HG03565 (cell line): ENCODE data around the gene P4HB.
A peak's percentile ranks its signal among the peaks of the same experiment; 100 is the strongest.

Source experiments
- ATAC-seq: cut with Tn5 transposase; IDR thresholded peaks from one replicate; pipeline ENCODE4 v1.9.1; 2021; ENCODE audit warnings: mild to moderate bottlenecking, moderate library complexity; ENCODE audit not compliant: unreplicated experiment

P4HB gene

DNA sequence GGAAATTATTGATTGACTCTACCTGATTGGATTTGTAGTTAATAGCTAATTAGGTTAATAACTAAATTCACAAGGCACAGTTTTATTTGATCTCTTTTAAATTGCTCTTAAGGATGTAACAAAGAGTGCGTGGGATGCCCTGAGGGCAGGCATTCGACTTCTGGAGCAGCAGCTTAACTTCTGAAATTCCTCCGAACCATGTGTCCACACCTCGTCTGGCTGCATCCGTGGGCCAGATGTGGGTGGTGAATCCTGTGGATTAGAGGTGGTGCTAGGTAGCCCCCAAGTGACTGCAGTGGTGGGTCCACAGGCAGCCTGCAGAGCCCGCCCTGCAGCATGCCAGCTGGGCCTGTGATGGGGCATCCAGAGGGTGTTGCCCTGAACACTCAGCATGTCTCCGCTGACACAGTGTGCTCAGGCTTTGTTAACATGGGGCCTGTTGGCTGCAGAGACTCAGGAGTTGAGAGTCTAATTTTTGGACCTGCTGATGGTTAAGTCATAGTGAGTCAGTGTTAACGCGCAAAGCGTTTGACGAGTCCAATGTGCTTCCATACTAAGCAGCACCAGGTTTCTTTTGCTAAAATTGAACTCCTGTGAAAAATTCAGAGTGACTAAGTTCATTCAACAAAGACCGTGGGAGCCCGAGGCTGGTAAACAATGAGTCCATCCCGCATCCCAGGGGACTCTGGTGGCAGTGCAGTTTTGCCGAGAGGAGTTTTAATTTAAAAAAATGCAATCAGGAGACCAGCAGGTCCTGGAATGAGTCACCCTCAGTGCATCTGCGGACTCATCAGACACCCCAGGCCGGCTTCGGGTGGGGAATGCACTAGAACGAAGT, 37.9 kb upstream of the P4HB start:
- ATAC-seq = no peak

DNA sequence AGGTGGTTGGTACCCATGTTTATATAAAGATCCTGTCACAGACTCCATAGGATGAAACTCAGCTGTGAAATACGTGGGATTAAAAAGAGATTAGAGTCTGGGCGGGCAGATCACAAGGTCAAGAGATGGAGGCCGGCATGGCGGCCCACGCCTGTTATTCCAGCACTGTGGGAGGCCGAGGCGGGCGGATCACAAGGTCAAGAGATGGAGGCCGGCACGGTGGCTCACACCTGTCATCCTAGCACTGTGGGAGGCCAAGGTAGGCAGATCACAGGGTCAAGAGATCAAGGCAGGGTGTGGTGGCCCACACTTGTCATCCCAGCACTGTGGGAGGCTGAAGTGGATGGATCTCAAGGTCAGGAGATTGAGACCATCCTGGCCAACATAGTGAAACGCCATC, 35.1 kb upstream of the P4HB start:
- no peak for ATAC-seq

DNA sequence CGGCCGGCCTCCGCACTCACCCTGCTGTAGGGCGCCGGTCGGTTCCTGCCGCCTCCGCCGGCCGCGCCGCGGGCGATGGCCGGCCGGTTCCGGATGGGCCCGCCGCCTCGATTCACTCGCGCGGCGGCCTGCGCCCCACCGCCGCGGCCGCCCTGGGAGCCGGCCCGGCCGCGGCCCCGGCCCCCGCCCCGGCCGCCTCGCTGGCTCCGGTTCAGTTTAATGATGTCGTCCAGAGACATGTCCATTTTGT, 30.9 kb upstream of the P4HB start:
- ATAC-seq = no peak

DNA sequence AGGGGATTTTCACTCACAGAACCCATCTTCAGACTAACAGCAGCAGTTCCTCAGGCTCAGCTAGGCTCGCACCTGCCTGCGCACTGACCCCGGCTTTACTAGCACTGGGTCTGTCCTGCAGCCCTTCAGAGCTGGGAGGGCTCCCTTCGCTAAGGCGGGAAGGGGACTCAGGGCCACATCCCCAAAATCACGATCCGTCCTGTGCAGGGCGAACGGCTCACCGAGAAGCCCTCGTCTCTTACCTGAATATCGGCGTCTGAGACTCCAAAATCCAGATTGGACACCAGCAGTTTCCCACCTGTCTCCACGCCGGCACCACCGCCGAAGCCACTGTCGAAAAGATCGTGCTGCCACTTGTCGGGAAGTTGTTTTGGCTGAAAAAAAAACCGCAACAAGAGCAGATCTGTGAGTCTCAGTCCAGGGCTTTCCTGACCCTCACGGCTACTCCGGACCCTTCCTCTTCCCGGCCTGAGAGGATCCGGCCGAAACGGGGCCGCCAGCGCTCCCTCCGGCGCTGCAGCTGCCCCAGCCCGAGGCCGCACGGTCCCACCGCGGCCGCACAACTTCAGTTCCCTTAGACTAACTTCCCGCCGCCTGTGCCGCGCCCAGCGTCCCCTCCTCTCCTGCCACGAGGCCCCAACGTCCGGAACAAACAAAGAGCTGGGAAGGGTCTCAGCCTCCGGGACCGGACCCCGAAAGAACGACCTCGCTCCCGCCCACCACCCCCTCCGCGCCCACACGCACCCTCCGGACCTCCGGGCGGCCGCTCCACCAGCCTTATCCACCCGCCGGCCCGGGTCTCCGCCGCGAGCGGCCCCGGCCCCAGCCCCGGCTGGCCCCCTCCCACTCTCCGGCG, 30.3 kb upstream of the P4HB start:
- ATAC-seq = no peak

DNA sequence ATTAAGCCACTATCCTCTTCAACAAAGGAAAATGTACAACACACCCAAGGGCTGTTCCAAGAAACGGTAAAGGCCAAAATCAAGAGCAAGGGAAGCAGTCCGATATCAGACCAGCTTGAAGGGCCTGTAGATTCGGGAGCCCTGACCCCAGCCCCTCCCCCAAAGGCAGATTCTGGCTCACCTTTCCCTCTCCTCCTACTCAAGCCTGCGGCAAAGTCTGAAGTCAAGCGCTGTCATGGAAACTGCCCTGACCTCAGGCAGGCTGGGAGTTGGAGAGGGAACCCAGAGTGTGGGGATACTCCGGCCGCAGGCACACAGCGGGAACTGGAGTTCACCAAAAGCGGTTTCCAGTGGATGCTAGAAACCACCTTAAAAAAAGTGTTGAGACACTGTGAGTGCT, 29.3 kb upstream of the P4HB start:
- ATAC-seq = no peak

DNA sequence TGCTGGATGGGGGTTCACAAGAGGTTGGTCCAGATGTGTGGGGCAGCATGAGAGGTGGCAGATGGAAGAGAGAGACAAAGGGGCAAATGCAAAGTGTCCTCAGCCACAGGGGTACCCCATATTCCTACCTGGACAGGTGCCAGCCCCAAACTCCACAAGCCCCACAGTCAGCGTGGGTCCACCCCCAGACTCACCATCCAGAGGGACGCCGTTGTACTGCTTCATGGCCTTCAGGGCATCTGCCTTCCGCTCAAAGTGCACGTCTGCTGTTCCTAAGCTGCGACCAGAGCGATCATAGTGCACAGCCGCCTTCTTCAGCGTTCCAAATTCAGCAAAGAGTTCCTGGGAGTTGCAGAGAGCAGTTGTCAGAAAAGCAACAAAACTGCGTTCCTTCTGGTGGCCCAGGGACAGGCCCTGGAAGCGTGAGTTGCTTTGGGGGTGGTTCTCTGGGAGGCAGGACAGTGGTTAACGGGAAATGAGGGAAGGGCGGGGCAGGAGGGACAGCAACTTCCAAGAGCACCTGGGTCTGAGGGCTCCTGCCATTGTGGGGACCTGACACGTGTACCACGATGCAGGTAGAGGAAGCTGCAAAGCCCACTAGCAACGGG, 28.8 kb upstream of the P4HB start:
- no peak for ATAC-seq

DNA sequence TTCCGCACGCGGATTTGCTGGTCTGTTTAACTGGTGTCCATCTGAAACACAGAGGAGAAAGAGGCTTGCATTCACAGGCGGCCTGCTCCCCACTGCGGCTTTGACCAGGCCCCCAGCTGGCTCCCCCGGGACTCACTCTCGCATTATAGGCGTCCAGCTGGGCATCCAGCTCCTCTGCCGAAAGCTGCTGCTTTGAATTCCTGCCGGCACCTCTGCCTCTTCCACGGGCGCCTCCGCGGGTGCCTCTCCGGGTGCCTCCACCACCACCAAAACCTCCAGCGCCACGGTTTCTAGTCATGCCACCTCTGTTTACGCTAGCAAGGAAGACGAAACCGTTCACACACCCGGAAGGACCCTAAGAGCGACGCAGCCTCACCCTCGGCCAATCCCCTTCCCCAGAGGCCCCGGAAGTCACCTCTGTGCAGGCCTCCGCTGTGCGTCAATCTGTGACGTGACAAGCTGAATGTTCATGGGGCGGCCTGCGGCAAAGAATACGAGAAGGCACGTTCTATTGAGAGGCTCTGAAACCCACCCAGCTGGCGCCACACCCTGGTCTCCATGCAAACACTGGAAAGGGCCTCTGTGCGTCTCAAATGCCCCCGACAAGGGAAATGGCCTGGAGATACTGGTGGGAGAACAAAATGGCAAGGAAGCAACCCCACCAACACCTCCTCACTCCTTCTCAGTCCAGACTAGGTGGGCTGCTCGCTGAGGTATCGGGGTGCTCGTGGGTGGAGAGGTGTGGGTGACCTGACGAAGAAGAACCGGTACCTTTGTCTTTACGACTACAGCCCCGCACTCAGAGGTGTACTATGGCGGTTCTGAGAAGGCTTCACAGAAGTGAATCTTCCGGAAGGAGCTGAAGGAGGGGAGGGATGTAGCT, 28.0 kb upstream of the P4HB start:
- no peak for ATAC-seq

DNA sequence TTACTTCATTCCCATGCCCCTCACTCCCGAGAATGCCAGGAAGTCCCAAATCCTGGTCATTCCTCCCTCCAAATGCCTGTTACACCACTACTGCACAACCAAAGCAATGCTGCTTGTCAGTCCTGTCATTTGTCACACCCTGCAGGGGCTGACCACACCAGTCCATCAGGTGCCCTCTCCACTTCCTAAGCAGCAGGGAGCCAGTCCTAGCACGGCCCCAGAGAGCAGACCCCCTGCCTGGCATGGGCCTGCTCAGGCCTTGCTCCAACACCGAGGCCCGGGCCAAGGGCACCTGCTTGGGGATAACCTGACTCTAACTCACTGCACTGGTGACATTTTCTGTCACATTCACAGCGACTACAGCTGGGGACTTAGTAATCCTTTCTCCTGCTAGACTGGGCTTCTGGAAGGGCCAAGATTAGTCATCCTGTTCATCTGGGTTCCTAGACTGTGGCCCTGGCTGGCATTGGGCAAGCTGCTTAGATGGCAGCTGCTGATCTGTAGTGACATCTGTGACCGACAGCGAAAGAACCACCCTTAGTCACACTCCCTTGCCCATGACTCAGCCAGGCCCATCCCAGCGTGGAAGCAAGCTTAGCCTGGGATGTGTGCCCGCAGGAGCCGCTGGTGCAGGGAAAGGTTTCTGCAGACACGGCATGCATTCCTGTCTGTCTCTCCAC, 25.7 kb upstream of the P4HB start:
- ATAC-seq = no peak

DNA sequence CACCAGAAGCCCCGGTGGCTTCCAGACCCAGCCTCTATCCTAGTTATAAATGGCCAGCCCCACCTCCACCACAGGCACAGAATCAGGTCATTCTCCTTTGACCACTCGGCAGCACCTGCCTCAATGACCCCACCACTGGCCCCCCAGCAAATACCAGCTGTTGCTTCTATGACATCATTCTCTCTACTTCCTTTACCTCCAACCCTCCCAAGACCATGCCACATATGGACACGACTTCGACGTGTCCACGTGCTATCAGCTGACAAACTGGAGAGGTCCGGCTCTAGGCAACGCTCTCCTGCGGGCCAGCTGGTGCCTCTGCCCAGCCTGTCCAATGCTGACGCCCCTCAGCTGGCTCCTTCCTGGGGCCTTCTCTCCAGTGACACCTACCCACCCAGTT, 25.1 kb upstream of the P4HB start:
- no peak for ATAC-seq

DNA sequence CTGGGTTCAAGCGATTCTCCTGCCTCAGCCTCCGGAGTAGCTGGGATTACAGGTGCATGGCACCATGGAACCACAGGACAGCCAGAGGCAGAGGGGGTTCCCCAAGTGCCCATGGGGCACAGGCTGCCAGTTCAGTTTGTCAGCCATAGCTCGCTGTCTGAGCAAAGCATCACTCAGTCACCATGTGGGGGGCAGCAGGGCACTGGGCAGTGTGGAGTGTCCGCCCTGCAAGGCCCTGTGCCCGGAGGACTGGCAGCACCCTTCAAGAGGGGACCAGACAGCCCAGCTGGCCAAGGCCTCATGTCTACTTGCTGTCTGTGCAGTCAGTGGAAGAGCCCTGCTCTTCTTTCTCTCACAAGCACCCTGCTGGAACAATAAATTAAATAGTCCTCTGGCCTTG, 24.6 kb upstream of the P4HB start:
- ATAC-seq = no peak

DNA sequence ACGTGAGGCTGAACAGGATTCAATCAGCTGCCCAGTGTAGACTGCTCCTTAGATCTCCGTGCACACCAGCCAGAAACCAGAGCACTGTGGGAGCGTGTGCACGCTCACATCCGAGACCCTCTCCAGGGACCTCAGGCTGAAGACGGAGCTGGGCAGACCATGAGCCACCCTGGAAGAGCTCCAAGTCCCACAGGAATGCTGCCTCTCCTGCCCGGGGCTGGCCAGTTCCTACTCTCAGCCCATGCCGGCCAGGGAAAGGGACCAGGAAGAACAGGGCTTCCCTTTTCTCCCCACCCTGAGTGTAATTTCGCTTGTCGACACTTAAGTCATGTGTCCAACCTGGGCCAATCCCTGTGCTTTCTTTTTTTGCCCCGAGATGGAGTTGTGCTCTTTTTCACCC, 24.2 kb upstream of the P4HB start:
- no peak for ATAC-seq

DNA sequence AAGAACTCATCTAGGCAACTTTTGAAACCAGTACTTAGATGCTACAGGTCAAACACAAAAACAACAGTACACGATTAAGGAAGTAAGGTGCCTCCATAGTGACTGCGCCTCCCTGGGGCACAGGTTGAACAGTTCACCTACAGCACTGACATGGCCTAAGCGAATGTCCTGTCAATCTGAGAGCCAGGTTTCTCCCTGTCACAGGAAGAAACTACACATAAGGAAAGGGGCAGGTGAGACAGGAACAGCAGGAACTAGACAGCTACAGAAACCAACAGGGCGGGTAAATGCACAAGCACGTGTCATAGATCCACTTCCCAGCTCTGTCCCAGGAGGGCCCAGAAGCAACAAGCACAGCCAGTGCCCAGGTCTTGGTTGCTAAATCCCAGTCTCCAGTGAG, 18.8 kb upstream of the P4HB start:
- no peak for ATAC-seq

DNA sequence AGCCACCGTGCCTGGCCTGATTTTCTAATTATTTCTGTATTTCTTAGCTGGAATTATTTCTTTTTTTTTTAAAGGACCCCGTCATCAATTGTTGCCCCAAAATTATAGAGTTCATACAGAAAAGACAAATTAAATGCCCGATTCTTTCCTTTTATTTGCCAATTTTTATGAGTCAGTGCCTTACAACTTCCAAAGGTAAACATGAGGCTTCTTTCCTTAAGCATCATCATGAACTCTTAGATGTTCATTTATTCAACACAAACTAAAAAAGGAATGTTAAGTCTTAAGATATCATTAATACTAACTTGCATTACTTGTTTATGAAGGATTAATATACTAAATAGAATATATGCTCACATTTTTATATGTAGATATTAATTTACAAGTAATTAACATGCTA, 18.0 kb upstream of the P4HB start:
- ATAC-seq = no peak

DNA sequence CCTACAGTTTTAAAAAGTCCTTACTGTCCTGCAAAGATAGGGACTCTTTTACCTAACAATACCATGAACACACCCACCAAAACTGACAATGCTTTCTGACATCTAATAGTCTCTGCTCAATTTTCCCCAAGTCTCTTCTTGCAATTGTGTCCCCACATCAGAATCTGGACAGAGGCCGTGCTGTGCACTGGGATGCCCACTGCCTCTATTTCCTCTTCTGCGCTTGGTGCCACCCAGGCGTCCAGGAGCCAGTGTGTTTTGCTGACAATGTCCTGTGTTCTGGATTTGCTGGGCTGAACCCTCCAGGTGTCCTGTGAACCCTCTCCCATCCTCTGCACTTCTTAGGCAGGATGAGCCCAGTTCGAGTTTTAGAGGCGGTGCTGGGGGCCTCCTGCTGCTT, 17.2 kb upstream of the P4HB start:
- no peak for ATAC-seq

DNA sequence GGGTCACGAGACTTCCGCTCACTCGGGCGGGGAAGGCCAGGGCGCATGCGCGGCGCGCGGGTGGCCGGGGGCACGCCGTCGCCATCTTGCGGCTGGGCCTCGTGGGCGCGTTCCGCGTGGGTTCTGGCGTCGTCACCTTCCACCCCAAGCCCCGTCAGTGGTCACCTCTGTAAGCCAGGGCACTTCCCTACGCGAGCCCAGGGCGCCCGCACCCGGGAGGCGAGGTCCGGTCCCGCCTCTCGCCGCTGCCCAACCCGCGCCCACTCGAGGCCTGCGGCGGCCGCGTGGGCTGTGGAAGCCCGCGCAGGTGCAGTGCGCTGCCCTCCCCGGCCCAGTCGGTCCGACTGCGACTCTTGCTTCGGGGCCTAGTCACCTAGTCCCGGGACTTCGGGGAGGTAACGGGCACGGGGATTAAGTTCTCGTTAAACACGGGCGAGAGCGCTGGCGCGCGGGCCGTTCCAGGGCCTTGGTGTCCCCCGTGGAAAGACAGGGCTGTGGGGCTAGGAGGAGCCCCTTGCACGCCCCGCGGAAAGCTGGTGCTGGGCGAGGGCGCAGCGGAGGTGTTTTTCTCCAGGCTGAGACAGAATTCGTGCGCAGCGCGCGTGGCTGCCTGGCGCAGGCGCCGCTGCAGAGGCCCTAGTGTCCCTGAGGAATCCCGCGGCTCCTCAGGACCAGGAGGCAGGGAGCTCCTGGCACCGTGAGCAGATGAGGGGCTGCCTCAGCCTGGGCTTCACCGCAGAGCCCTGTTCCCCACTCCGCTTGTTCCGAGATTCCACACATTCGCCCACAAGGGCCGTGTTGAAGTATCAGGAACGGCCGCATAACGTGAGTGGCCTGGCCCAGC, 11.3 kb upstream of the P4HB start:
- peak; percentile 39 for ATAC-seq

DNA sequence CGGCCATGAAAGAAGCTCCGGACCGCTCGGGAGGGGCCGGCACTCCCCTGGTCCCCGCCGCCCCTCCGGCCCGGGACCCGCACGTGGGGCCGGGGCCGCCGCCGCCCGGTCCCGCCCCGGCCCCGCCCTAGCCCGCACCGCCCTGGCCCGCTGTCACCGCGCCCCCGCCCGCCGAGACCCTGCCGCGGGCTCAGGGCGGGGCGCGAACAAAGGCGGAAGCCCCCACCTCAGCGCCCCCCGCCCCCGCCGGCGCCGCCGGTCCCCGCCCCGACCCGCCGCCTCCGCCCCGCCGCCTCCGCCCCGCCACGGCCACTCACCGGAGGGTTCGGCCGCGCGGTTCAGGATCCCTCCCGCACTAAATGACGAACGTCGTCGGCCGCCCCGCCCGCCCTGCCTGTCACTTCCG, 10.6 kb upstream of the P4HB start, which contains the start of gene ARHGDIA:
TSS of gene ARHGDIA (minus strand) at position 357 of the 406 bp plus-strand sequence. CDS start 1,407 bp downstream, outside the sequence.
- ATAC-seq = no peak

DNA sequence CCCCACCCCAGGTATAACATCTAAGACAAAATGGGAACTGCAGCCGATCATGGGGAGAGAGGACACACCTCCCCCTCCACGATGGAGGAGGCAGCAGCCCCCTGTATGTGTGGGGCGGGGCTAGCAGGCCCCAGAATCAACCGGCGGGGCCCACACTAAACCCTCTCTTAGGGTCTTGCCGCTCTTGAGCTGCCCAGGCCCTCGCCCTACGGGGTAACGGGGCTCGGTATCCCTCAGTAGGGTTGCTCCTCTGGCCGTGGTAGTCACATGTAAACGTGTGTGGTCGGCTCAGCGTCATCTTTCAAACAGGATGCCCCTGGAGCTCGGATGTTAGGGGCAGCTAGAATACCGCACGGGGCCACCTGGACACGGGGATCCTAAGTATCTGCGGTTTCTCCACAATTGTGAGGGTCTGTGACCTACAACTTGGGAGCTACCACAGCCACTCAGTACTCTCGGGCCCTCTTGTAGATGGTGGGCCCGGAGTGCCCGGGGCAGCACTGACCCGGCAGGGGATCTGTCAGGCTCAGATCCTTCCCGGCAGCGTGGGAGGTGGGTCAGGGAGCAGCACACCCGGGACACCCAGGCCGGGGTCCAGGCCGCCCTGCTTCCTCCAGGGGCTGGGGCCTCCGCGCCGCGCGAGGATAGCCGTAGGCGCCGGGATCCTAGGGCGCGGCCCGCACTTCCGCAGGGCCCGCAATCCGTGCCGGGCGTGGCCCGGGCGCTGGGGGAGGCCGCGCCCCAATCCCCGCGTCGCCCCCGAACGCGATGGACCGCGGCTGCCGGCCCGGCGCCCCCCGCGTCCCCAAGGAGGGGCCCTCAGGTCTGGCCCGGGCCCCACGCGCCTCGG, 10.0 kb upstream of the P4HB start:
- no peak for ATAC-seq
